Dermis microvascular lymphatic vessel endothelial cell (primary cell): Measurements from ENCODE around the gene LSG1. TPM values are rescaled to one million over a fixed set of nuclear protein-coding genes. Genes with fewer than 3 reads are reported as not detected.

Experiments used
- total RNA-seq: library from RNA; depleted of rRNA; stranded (reverse); fragments of >200 nt; gene quantifications from 2 replicates; pipeline ENCODE4 v1.2.1, GENCODE V29; 2014

Gene LSG1
- total RNA-seq, 1 donor from 2014 or later = 51.6 TPM

Other genes with a start within 250 kb of the LSG1 start
- 88.6 and 125 TPM in 2 replicates for gene ATP13A3, start 185.2 kb downstream of the LSG1 start, total RNA-seq
- gene TMEM44, start 38.8 kb downstream of the LSG1 start, total RNA-seq = 27.0 and 42.1 TPM in 2 replicates
- gene FAM43A, start 13.7 kb upstream of the LSG1 start, total RNA-seq = 80.7 and 186 TPM in 2 replicates